RWPE2 (cell line): ENCODE data around the gene KRTAP10-3.
A peak's percentile ranks its signal among the peaks of the same experiment; 100 is the strongest.

Source experiments
- ATAC-seq: fragments of 200-7000 bp; cut with Tn5 transposase; 3 replicates; pipeline ENCODE4 v1.9.1; 2021; ENCODE audit warnings: low read depth
- DNase-seq: peaks from one replicate; pipeline ENCODE4 v3.0.0-alpha.2; 2020; ENCODE audit warnings: low spot score
- H3K27ac ChIP-seq: fragments of 450-650 bp; 2 replicates; pipeline ENCODE4 v1.5.1; 2017; ENCODE audit warnings: mild to moderate bottlenecking; ENCODE audit not compliant: poor library complexity, severe bottlenecking
- H3K27me3 ChIP-seq: fragments of 250-450 bp; sonication (Bioruptor Pico); 2 replicates; pipeline ENCODE4 v1.5.1; 2021; ENCODE audit warnings: mild to moderate bottlenecking, moderate library complexity; ENCODE audit not compliant: insufficient read depth, poor library complexity, severe bottlenecking
- H3K36me3 ChIP-seq: fragments of 250-450 bp; sonication (Bioruptor Pico); 2 replicates; pipeline ENCODE4 v1.5.1; 2020; ENCODE audit warnings: low read depth, mild to moderate bottlenecking, moderate library complexity
- H3K4me1 ChIP-seq: fragments of 250-450 bp; sonication (Bioruptor Pico); 2 replicates; pipeline ENCODE4 v1.5.1; 2021; ENCODE audit warnings: mild to moderate bottlenecking, moderate library complexity; ENCODE audit not compliant: insufficient read depth, poor library complexity, severe bottlenecking
- H3K4me3 ChIP-seq: fragments of 250-450 bp; sonication (Bioruptor Pico); 2 replicates; pipeline ENCODE4 v1.5.1; 2021; ENCODE audit warnings: mild to moderate bottlenecking, moderate library complexity; ENCODE audit not compliant: severe bottlenecking
- H3K9me3 ChIP-seq: fragments of 250-450 bp; sonication (Bioruptor Pico); 2 replicates; pipeline ENCODE4 v1.5.1; 2021; ENCODE audit warnings: mild to moderate bottlenecking, moderate library complexity; ENCODE audit not compliant: severe bottlenecking
- TF ChIP-seq, protein P1 (sequence below): fragments of 450-650 bp; IDR thresholded peaks from one replicate; pipeline ENCODE4 v1.5.1; 2017; ENCODE audit warnings: mild to moderate bottlenecking, moderate library complexity; ENCODE audit not compliant: poor library complexity, severe bottlenecking

The KRTAP10-3 gene

DNA sequence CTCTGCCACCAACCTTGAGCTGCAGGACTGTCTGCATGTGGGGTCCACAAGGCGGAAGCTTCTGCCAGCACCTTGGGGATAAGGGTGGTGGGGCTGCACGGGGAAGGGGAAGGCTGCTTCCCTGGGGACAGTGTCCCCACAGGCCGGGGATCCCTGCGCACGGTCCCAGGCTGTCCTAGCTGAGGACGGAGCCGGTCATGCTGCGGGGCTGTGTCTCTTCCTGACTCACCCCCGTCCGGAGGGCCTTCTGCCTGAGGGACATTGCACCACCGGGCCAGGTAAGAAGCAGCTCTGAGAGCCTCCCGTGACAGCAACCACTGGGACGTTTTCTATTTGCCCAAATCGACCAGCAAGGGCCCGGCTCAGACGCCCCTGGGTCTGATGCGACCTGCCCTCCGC, 48.5 kb downstream of the KRTAP10-3 start:
- no peak for ATAC-seq
- H3K9me3 ChIP-seq = no peaks in the 10 kb centered on the region
- H3K27me3 ChIP-seq = no peaks in the 10 kb centered on the region
- no peaks in the 10 kb centered on the region for H3K36me3 ChIP-seq
- H3K27ac ChIP-seq = no peak overlapping the region
- H3K4me3 ChIP-seq = no peak overlapping the region
- H3K4me1 ChIP-seq = no peaks in the 10 kb centered on the region
- no peak for DNase-seq
- TF ChIP-seq, protein P1, sequence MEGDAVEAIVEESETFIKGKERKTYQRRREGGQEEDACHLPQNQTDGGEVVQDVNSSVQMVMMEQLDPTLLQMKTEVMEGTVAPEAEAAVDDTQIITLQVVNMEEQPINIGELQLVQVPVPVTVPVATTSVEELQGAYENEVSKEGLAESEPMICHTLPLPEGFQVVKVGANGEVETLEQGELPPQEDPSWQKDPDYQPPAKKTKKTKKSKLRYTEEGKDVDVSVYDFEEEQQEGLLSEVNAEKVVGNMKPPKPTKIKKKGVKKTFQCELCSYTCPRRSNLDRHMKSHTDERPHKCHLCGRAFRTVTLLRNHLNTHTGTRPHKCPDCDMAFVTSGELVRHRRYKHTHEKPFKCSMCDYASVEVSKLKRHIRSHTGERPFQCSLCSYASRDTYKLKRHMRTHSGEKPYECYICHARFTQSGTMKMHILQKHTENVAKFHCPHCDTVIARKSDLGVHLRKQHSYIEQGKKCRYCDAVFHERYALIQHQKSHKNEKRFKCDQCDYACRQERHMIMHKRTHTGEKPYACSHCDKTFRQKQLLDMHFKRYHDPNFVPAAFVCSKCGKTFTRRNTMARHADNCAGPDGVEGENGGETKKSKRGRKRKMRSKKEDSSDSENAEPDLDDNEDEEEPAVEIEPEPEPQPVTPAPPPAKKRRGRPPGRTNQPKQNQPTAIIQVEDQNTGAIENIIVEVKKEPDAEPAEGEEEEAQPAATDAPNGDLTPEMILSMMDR = no peak

- Histone ChIP-seq H3K4me3 (no peak overlapping the region), H3K4me1 (no peaks in the 10 kb centered on the region), H3K9me3 (no peaks in the 10 kb centered on the region), H3K27ac (no peak overlapping the region), H3K27me3 (no peaks in the 10 kb centered on the region), H3K36me3 (no peaks in the 10 kb centered on the region)
- TF ChIP-seq, protein P1 = no peak
- no peak for DNase-seq
- ATAC-seq = peak; percentile 67
These were observed 49.1 kb downstream of the KRTAP10-3 start for GRCh38 chr21:44509539-44509938.

DNA sequence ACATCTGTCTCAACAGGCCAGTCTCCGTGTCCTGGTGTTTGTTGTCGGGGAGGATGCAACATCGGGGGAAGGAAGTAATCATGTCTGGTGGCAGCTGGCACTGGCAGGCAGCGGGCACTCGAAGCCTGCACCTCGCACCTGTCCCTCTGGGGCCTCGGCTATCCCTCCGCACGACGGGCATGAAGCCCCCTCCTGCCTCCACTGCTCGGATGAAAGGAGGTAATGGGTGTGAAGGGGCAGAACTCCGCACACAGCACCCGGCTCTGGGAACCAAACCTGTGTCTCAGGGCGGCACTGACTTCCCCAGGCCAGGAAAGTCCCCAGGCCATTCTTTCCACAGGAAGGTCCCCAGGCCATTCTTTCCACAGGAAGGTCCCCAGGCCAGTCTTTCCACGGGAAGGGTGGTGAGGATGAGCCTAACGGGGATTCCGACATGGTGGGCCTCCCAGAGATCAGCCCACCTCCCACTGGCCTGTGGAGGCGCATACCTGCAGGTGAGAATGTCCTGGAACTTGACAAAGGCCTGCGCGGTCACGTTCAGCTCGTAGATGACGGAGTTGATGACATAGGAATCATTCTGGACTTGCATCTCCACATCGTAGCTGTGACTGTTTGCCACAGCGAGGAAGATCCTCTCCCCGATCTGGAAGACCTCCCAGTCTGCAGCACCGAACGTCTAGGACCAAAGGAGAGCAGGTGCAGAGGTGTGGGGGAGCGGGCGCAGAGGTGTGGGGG, 49.7 kb downstream of the KRTAP10-3 start:
- H3K27me3 ChIP-seq = no peaks in the 10 kb centered on the region

GRCh38 chr21:44508426-44508710, 50.2 kb downstream of the KRTAP10-3 start:
- TF ChIP-seq, protein P1 = no peak
- no peaks in the 10 kb centered on the region for H3K27me3 ChIP-seq
- ATAC-seq = no peak

More for the DNA sequence above, 49.7 kb downstream of the KRTAP10-3 start:
- no peak for ATAC-seq
- H3K27ac ChIP-seq = no peak overlapping the region
- H3K36me3 ChIP-seq = no peaks in the 10 kb centered on the region
- no peaks in the 10 kb centered on the region for H3K9me3 ChIP-seq
- H3K4me3 ChIP-seq = no peak overlapping the region
- TF ChIP-seq, protein P1 = no peak
- no peak for DNase-seq
- no peaks in the 10 kb centered on the region for H3K4me1 ChIP-seq

More at GRCh38 chr21:44508426-44508710, 50.2 kb downstream of the KRTAP10-3 start:
- no peak for DNase-seq
- no peak overlapping the region for H3K4me3 ChIP-seq
- H3K4me1 ChIP-seq = no peaks in the 10 kb centered on the region
- H3K27ac ChIP-seq = no peak overlapping the region
- no peaks in the 10 kb centered on the region for H3K36me3 ChIP-seq
- H3K9me3 ChIP-seq = no peaks in the 10 kb centered on the region
